HEK293T (cell line): Measurements from ENCODE around the gene CHTF8.

Experiments
- ELF4 ChIP-seq: fragments of 450-650 bp; IDR thresholded peaks from 2 replicates; pipeline ENCODE4 v1.6.1; 2017; ENCODE audit warnings: antibody characterized with exemption
- SUZ12 ChIP-seq: fragments of 450-650 bp; IDR thresholded peaks from 2 replicates; pipeline ENCODE4 v1.6.1; 2016; ENCODE audit warnings: mild to moderate bottlenecking

- TF ChIP-seq ELF4 = no peak
- no peak for TF ChIP-seq SUZ12
These were observed 59.1 kb downstream of the CHTF8 start for GRCh38 chr16:69073181-69073702.
